B cell (primary cell): ENCODE data around the gene RENBP.

Experiments used
- EZH2 ChIP-seq: IDR thresholded peaks from 2 replicates; pipeline ENCODE4 v1.6.1; 2012; ENCODE audit warnings: borderline replicate concordance, low read depth, mild to moderate bottlenecking, moderate library complexity, low read length; ENCODE audit not compliant: insufficient read depth, poor library complexity, severe bottlenecking
- TF ChIP-seq, protein P1 (sequence below): fragments of 200-600 bp; IDR thresholded peaks from one replicate; pipeline ENCODE4 v1.8.0; 2022; ENCODE audit warnings: antibody characterized with exemption, mild to moderate bottlenecking

DNA sequence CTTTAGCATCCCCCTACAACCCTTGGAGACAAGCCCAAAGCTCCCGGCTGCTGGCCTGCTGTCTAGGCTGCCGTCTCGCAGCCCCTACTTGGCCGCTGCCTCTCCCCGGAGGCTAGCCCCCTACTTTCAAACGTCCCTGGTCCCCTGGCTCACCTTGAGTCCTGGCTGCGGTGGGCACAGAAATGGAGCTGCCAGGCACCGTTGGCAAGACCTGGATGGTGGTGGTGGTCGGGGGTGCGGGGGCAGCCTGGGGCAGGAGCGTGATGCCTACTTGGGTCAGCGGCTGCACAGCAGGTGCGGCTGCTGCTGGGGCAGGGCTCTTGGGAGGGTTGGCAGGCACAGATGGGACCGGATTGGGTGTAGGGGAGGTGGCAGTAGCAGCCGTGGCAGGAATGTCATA, 15.2 kb upstream of the RENBP start:
- TF ChIP-seq, protein P1, sequence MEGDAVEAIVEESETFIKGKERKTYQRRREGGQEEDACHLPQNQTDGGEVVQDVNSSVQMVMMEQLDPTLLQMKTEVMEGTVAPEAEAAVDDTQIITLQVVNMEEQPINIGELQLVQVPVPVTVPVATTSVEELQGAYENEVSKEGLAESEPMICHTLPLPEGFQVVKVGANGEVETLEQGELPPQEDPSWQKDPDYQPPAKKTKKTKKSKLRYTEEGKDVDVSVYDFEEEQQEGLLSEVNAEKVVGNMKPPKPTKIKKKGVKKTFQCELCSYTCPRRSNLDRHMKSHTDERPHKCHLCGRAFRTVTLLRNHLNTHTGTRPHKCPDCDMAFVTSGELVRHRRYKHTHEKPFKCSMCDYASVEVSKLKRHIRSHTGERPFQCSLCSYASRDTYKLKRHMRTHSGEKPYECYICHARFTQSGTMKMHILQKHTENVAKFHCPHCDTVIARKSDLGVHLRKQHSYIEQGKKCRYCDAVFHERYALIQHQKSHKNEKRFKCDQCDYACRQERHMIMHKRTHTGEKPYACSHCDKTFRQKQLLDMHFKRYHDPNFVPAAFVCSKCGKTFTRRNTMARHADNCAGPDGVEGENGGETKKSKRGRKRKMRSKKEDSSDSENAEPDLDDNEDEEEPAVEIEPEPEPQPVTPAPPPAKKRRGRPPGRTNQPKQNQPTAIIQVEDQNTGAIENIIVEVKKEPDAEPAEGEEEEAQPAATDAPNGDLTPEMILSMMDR: no peak
- TF ChIP-seq EZH2: no peak
